ENCODE data around the gene UNC93A. TPM values are rescaled to one million over a fixed set of nuclear protein-coding genes. Genes with fewer than 3 reads are reported as not detected.
A peak's percentile ranks its signal among the peaks of the same experiment; 100 is the strongest.

The UNC93A gene
- total RNA-seq, 1 donor, result not detected

GRCh38 chr6:167294651-167295494 lies 3.8 kb downstream of the UNC93A start:
- DNase-seq (ENCODE audit: insufficient read length, low spot score, missing footprints), result no peak
- TF ChIP-seq CTCF (IDR thresholded peaks at IDR 0.05; ENCODE audit: extremely low read depth, low read depth, low read length), result no peak
- Histone ChIP-seq H3K9me3 (ENCODE audit: low read depth, low read length) (no peaks in the 10 kb centered on the region), H3K4me3 (ENCODE audit: insufficient read depth, low read length) (no peak overlapping the region), H2AFZ (ENCODE audit: low read length) (no peak overlapping the region), H3K36me3 (ENCODE audit: insufficient read depth, low read length) (no peaks in the 10 kb centered on the region), H3K79me2 (ENCODE audit: insufficient read depth, low read length) (no peaks in the 10 kb centered on the region), H3K4me2 (ENCODE audit: insufficient read depth, low read length) (no peak overlapping the region), H3K4me1 (ENCODE audit: insufficient read depth, low read length) (no peaks in the 10 kb centered on the region), H3K27ac (ENCODE audit: low read depth, low read length) (no peak overlapping the region), H3K27me3 (ENCODE audit: insufficient read depth, low read length) (no peaks in the 10 kb centered on the region), H4K20me1 (ENCODE audit: insufficient read depth, low read length) (no peaks in the 10 kb centered on the region)

- no peak overlapping the region for H2AFZ ChIP-seq (ENCODE audit: low read length)
Measured at GRCh38 chr6:167295495-167296292, 4.6 kb downstream of the UNC93A start.

GRCh38 chr6:167296293-167296690 lies 5.2 kb downstream of the UNC93A start:
- H2AFZ ChIP-seq (ENCODE audit: low read length), result no peak overlapping the region
- H3K79me2 ChIP-seq (ENCODE audit: insufficient read depth, low read length), result no peaks in the 10 kb centered on the region
- no peak overlapping the region for H3K4me3 ChIP-seq (ENCODE audit: insufficient read depth, low read length)
- H3K27ac ChIP-seq (ENCODE audit: low read depth, low read length), result no peak overlapping the region
- H4K20me1 ChIP-seq (ENCODE audit: insufficient read depth, low read length), result no peaks in the 10 kb centered on the region
- peak; percentile 62 for DNase-seq (ENCODE audit: insufficient read length, low spot score, missing footprints)
- H3K4me1 ChIP-seq (ENCODE audit: insufficient read depth, low read length), result no peaks in the 10 kb centered on the region
- H3K4me2 ChIP-seq (ENCODE audit: insufficient read depth, low read length), result no peak overlapping the region
- no peak for TF ChIP-seq CTCF (IDR thresholded peaks at IDR 0.05; ENCODE audit: extremely low read depth, low read depth, low read length)
- H3K9me3 ChIP-seq (ENCODE audit: low read depth, low read length), result no peaks in the 10 kb centered on the region
- H3K27me3 ChIP-seq (ENCODE audit: insufficient read depth, low read length), result no peaks in the 10 kb centered on the region
- H3K36me3 ChIP-seq (ENCODE audit: insufficient read depth, low read length), result no peaks in the 10 kb centered on the region

More at GRCh38 chr6:167295495-167296292, 4.6 kb downstream of the UNC93A start:
- Histone ChIP-seq H3K79me2 (ENCODE audit: insufficient read depth, low read length) (no peaks in the 10 kb centered on the region), H3K4me3 (ENCODE audit: insufficient read depth, low read length) (no peak overlapping the region), H3K27ac (ENCODE audit: low read depth, low read length) (no peak overlapping the region), H3K4me2 (ENCODE audit: insufficient read depth, low read length) (no peak overlapping the region), H3K36me3 (ENCODE audit: insufficient read depth, low read length) (no peaks in the 10 kb centered on the region), H4K20me1 (ENCODE audit: insufficient read depth, low read length) (no peaks in the 10 kb centered on the region), H3K4me1 (ENCODE audit: insufficient read depth, low read length) (no peaks in the 10 kb centered on the region), H3K9me3 (ENCODE audit: low read depth, low read length) (no peaks in the 10 kb centered on the region), H3K27me3 (ENCODE audit: insufficient read depth, low read length) (no peaks in the 10 kb centered on the region)
- peak; percentile 72 for DNase-seq (ENCODE audit: insufficient read length, low spot score, missing footprints)
- no peak for TF ChIP-seq CTCF (IDR thresholded peaks at IDR 0.05; ENCODE audit: extremely low read depth, low read depth, low read length)

GRCh38 chr6:167296902-167297301 lies 5.8 kb downstream of the UNC93A start:
- Histone ChIP-seq H4K20me1 (ENCODE audit: insufficient read depth, low read length) (no peaks in the 10 kb centered on the region), H2AFZ (ENCODE audit: low read length) (no peak overlapping the region), H3K4me2 (ENCODE audit: insufficient read depth, low read length) (no peak overlapping the region), H3K79me2 (ENCODE audit: insufficient read depth, low read length) (no peaks in the 10 kb centered on the region), H3K36me3 (ENCODE audit: insufficient read depth, low read length) (no peaks in the 10 kb centered on the region), H3K27me3 (ENCODE audit: insufficient read depth, low read length) (no peaks in the 10 kb centered on the region), H3K4me1 (ENCODE audit: insufficient read depth, low read length) (no peaks in the 10 kb centered on the region), H3K27ac (ENCODE audit: low read depth, low read length) (no peak overlapping the region), H3K9me3 (ENCODE audit: low read depth, low read length) (no peaks in the 10 kb centered on the region), H3K4me3 (ENCODE audit: insufficient read depth, low read length) (no peak overlapping the region)
- no peak for TF ChIP-seq CTCF (IDR thresholded peaks at IDR 0.05; ENCODE audit: extremely low read depth, low read depth, low read length)
- no peak for DNase-seq (ENCODE audit: insufficient read length, low spot score, missing footprints)
